ENCODE data around the gene RAB31.

GRCh38 chr18:9732031-9732430 is 23.9 kb downstream of the RAB31 start:
- TF ChIP-seq POLR2AphosphoS5 (IDR thresholded peaks at IDR 0.05; ENCODE audit: borderline replicate concordance, low read depth, low read length) (no peak), EZH2 (IDR thresholded peaks at IDR 0.05) (no peak), FOXP2 (optimal IDR thresholded peaks at IDR 0.05; ENCODE audit: control extremely low read depth, extremely low read length, insufficient read depth) (no peak)
